ENCODE data around the gene PPIL1.
"Not testable (repeated sequence)": the region's sequence is repeated elsewhere in the genome, so short reads cannot be mapped to it uniquely, and the experiment has no call there.

The PPIL1 gene

GRCh38 chr6:36815962-36816735 lies 58.5 kb downstream of the PPIL1 start:
- no peak for DNase-seq (ENCODE audit: low read depth)

GRCh38 chr6:36814249-36814648 lies 60.4 kb downstream of the PPIL1 start:
- DNase-seq (ENCODE audit: low read depth) = no peak

GRCh38 chr6:36813526-36813925 lies 61.1 kb downstream of the PPIL1 start:
- no peak for DNase-seq (ENCODE audit: low read depth)

DNA sequence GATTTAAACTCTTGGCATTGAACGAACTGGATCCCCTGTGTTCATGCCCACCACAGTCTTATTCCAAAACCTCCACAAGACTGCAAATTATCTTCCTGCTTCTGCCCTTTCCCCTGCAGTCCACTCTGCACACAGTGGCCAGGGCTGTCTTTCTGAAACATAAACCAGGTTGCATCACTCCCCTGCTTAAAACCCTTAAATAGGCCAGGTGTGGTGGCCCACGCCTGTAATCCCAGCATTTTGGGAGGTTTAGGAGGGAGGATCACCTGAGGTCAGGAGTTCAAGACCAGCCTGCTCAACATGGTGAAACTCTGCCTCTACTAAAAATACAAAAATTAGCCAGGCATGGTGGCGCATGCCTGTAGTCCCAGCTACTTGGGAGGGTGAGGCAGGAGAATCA lies 61.6 kb downstream of the PPIL1 start:
- DNase-seq (ENCODE audit: low read depth) = not testable (repeated sequence)

GRCh38 chr6:36809941-36810803 lies 64.4 kb downstream of the PPIL1 start:
- DNase-seq (ENCODE audit: low read depth) = no peak

GRCh38 chr6:36809156-36809555 lies 65.4 kb downstream of the PPIL1 start:
- DNase-seq (ENCODE audit: low read depth) = no peak

DNA sequence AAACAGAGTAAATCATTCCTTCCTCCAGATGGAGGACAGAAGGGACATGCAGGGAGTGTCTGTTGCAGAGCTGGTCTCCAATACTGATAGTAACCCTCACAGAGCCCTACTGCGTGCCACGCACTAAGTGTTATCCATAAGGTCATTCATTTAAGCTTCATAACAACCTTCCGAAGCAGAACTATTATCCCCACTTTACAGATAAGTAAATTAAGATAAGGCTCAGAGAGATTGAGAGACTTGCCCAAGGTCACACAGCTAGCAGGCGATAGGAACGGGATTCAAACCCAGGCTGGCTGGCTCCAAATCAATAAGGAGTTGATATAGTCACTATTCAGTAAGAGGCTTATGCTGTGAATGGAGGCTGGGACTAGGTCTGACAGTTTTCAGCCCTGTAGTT lies 66.0 kb downstream of the PPIL1 start:
- DNase-seq (ENCODE audit: low read depth) = no peak

- DNase-seq (ENCODE audit: low read depth) = no peak
Observed at GRCh38 chr6:36807750-36808149, 66.9 kb downstream of the PPIL1 start.

DNA sequence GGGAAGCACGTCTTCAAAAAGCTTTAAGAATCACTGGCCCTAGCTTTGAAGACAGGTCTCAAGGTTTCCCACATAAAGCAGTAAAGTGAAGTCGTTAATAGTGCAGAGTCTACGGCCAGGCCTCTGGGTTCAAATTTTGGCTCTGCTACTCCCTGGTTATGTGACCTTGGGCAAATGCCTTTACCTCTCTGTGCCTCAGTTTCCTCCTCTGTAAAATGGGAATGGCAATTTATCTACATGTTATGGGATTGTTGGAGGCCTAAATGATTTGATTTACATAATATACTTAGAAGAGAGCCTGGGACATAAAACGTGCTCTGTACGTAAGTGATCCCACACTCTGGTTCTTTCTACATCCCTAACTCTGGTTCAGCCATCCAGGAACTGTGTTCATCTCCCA lies 67.5 kb downstream of the PPIL1 start:
- DNase-seq (ENCODE audit: low read depth) = no peak

GRCh38 chr6:36805917-36806316 lies 68.7 kb downstream of the PPIL1 start:
- no peak for DNase-seq (ENCODE audit: low read depth)

GRCh38 chr6:36805096-36805797 lies 69.4 kb downstream of the PPIL1 start:
- DNase-seq (ENCODE audit: low read depth) = no peak

Data from stimulated activated CD8-positive, alpha-beta memory T cell treated with anti-CD3 and anti-CD28 coated beads, Interleukin-12 subunit alpha, Interleukin-12 subunit beta, amount 100 ng/mL, for 4 hours (primary cell).